IPS-18a (cell line): ENCODE results near the gene SLC35E2B.

Experiments used
- H3K27ac ChIP-seq: one replicate; pipeline ENCODE4 v1.5.1; 2013; ENCODE audit warnings: low read length
- H3K27me3 ChIP-seq: one replicate; pipeline ENCODE4 v1.6.1; 2013; ENCODE audit warnings: mild to moderate bottlenecking, low read length; ENCODE audit not compliant: control insufficient read depth, insufficient read depth
- H3K36me3 ChIP-seq: one replicate; pipeline ENCODE4 v1.6.1; 2013; ENCODE audit warnings: low read depth, low read length; ENCODE audit not compliant: control insufficient read depth
- H3K4me1 ChIP-seq: one replicate; pipeline ENCODE4 v1.6.1; 2013; ENCODE audit warnings: low read depth, low read length; ENCODE audit not compliant: control insufficient read depth
- H3K4me3 ChIP-seq: one replicate; pipeline ENCODE4 v1.5.1; 2013; ENCODE audit warnings: low read length
- H3K9ac ChIP-seq: one replicate; pipeline ENCODE4 v1.6.1; 2013; ENCODE audit warnings: mild to moderate bottlenecking, low read length, moderate library complexity
- H3K9me3 ChIP-seq: one replicate; pipeline ENCODE4 v1.6.1; 2013; ENCODE audit warnings: low read depth, low read length; ENCODE audit not compliant: control insufficient read depth

The SLC35E2B gene

DNA sequence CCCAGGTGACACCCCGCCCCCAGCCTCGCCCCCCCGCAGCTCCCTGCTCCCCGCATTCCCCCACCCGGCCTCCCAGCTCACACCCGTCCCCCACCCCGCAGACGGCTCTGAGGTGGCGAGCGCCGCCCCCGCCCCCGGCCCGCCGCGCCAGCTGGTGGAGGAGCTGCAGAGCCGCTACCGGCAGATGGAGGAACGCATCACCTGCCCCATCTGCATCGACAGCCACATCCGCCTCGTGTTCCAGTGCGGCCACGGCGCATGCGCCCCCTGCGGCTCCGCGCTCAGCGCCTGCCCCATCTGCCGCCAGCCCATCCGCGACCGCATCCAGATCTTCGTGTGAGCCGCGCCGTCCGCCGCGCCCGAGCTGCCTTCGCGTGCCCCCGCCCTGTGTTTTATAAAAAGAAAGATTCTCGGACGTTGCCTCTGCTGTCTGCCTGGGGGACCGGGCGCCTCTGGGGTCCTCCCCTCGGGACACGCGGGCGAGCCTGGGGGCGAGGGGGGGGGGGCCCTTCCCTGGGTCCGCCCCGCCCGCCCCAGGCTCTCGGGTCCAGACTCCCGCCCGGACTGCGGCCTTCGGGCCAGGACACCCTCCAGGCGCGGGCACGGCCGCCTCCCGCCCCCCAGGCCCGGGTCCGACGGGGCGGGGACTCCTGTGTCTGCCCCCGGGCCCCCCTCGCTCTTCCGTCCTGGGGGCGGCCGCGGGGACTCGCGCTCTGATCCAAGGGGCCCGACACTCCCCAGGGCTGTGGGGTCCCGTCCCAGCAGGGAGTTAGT lies 62.2 kb downstream of the SLC35E2B start:
- Histone ChIP-seq H3K4me1 (no peaks in the 10 kb centered on the region), H3K27ac (no peak overlapping the region), H3K4me3 (no peak overlapping the region), H3K9me3 (no peaks in the 10 kb centered on the region), H3K36me3 (no peaks in the 10 kb centered on the region), H3K27me3 (peaks cover 23% of the 10 kb centered on the region), H3K9ac (no peak overlapping the region)

DNA sequence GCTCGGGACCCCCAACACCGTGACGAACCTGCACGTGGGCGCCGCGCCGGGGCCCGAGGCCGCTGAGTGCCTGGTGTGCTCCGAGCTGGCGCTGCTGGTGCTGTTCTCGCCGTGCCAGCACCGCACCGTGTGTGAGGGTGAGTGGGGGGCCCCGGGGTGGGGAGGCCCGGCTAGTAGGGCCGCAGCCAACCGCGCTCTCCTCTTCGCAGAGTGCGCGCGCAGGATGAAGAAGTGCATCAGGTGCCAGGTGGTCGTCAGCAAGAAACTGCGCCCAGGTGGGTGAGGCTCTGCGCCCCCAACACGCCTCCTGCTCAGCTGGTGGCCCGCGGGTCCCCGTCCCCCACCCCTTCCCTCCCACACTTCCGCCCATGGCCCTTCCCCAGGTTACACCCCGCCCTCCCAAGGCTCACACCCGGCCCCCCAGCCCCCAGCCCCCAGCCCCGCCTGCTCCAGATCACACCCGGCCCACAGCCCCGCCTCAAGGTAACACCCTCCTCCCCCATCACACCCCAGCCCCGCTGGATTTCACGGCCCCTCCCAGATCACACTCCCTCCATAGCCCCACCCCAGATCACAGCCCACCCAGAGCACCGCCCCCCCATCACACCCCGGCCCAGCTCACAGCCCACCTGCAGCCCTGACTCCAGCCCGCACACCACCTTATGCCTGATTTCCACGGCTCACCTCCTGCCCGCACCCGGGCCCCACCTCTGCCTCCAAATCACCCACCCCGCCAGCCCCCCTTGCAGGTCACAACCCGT lies 63.0 kb downstream of the SLC35E2B start:
- Histone ChIP-seq H3K27me3 (peaks cover 23% of the 10 kb centered on the region), H3K4me3 (no peak overlapping the region), H3K9ac (no peak overlapping the region), H3K9me3 (no peaks in the 10 kb centered on the region), H3K27ac (no peak overlapping the region), H3K36me3 (no peaks in the 10 kb centered on the region), H3K4me1 (no peaks in the 10 kb centered on the region)

DNA sequence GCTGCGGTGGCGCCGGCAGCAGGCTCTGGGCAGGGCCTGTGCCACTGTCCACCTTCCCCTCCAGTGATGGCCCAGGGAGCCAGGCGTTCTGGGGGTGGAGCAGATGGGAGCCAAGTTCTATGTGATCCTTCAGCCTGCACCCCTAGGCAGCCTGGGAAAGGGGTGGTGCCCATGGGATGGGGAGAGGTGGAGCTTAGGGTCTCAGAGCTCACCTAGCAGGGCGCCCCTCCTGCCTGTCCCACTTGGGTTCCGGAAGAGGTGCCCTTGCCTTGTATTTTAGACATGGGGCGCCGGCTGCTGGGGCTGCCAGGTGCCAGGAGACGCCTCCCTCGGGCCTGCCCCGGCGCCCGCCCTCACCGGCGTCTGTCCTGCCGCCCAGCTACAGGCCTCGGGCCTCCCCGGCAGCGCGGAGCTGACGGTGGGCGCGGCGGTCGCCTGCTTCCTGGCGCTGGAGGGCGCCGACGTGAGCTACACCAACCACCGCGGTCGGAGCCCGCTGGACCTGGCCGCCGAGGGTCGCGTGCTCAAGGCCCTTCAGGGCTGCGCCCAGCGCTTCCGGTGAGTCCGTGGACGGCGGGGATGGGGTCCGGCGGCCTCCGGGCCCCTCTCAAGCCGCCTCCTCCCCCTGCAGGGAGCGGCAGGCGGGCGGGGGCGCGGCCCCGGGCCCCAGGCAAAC lies 63.7 kb downstream of the SLC35E2B start:
- H3K4me3 ChIP-seq, result no peak overlapping the region
- peaks cover 23% of the 10 kb centered on the region for H3K27me3 ChIP-seq
- no peaks in the 10 kb centered on the region for H3K4me1 ChIP-seq
- H3K9me3 ChIP-seq, result no peaks in the 10 kb centered on the region
- no peaks in the 10 kb centered on the region for H3K36me3 ChIP-seq
- H3K27ac ChIP-seq, result no peak overlapping the region
- H3K9ac ChIP-seq, result no peak overlapping the region

DNA sequence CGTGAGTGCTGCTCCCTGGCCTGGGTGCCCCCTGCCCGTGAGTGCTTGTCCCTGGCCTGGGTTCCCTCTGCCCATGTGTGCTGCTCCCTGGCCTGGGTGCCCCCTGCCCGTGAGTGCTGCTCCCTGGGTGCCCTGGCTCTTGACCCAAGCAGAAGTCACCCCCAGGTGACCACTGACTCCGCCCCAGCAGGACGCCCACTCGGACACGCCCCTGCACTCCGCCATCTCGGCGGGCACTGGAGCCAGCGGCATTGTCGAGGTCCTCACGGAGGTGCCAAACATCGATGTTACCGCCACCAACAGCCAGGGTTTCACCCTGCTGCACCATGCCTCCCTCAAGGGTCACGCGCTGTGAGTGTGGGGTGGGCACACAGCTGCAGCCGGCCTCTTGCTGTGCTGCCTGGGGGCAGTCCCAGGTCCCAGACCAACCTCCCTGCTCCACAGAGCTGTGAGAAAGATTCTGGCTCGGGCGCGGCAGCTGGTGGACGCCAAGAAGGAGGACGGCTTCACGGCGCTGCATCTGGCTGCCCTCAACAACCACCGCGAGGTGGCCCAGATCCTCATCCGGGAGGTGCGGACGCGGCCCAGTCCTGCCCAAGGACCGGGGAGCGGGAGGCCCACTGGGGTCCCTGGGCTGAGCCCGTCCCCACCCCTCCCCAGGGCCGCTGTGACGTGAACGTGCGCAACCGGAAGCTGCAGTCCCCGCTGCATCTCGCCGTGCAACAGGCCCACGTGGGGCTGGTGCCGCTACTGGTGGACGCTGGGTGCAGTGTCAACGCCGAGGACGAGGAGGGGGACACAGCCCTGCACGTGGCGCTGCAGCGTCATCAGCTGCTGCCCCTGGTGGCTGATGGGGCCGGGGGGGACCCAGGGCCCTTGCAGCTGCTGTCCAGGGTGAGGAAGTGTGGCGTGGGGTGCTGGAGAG lies 64.5 kb downstream of the SLC35E2B start:
- Histone ChIP-seq H3K27me3 (peaks cover 23% of the 10 kb centered on the region), H3K36me3 (no peaks in the 10 kb centered on the region), H3K9me3 (no peaks in the 10 kb centered on the region), H3K4me3 (no peak overlapping the region), H3K9ac (no peak overlapping the region), H3K4me1 (no peaks in the 10 kb centered on the region), H3K27ac (no peak overlapping the region)

DNA sequence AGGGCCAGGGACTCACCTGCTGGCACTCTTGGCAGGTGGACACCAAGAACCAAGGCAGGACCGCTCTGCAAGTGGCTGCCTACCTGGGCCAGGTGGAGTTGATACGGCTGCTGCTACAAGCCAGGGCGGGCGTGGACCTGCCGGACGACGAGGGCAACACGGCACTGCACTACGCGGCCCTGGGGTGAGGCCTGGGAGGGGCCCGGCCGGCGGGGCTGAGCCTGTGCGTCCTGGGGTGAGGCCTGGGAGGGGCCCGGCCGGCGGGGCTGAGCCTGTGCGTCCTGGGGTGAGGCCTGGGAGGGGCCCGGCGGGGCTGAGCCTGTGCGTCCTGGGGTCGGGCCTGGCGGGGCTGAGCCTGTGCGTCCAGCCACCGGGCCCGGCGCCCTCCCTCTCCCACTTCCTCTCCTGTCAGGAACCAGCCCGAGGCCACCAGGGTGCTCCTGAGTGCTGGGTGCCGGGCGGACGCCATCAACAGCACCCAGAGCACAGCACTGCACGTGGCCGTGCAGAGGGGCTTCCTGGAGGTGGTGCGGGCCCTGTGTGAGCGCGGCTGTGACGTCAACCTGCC lies 65.2 kb downstream of the SLC35E2B start:
- Histone ChIP-seq H3K36me3 (no peaks in the 10 kb centered on the region), H3K27me3 (peaks cover 22% of the 10 kb centered on the region), H3K4me3 (no peak overlapping the region), H3K9ac (no peak overlapping the region), H3K27ac (no peak overlapping the region), H3K4me1 (no peaks in the 10 kb centered on the region), H3K9me3 (no peaks in the 10 kb centered on the region)

DNA sequence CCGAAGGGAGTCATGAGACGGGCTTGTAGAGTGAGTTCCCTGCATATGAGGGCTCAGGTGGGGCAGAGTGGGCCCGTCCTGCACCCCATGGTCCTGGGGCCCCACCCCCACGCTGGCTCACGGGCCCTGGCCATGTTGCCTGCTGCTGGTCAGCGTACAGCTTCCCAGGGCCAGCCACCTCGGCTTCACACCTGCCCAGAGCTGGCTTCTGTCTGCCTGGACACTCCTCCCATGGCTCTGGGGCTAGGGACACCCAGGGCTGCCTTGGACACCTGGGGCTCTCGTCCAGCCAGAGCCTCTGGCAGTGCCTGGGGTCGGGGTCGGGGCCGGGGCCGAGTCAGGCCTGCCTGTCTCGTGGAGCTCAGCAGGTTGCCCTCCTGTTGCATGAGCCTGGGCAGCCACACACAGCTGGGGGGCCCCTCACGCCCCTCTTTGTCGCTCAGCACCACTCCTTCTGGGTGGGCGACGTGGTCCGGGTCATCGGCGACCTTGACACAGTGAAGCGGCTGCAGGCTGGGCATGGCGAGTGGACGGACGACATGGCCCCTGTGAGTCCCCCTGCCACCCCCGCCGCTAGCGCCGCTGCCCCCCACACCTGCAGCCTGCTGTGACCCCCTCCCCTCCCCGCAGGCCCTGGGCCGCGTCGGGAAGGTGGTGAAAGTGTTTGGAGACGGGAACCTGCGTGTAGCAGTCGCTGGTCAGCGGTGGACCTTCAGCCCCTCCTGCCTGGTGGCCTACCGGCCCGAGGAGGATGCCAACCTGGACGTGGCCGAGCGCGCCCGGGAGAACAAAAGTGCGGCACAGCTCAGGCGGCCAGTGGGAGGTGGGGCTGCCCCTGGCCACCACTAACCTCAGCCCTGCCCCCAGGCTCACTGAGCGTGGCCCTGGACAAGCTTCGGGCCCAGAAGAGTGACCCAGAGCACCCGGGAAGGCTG lies 66.1 kb downstream of the SLC35E2B start:
- no peaks in the 10 kb centered on the region for H3K4me1 ChIP-seq
- no peak overlapping the region for H3K27ac ChIP-seq
- H3K36me3 ChIP-seq, result no peaks in the 10 kb centered on the region
- H3K9me3 ChIP-seq, result no peaks in the 10 kb centered on the region
- no peak overlapping the region for H3K4me3 ChIP-seq
- peaks cover 13% of the 10 kb centered on the region for H3K27me3 ChIP-seq
- no peak overlapping the region for H3K9ac ChIP-seq

DNA sequence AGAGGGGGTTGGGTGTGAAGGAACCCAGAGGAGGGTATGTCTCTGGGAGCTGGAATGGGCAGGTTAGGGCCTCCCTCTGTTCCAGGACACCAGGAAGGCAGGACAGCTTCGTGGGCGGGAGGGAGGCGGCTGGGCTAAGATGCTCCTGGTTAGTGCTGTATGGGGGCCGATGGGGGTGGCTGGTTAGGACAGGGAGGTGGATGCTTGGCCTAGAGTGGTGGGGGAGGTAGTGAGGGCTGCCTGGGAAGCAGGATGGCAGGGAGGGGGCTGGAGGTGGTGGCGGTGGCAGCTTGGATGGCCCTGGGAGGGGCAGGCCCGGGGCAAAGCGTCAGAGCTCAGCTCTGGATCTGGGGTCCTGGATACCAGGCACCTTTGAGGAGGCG lies 66.8 kb downstream of the SLC35E2B start:
- Histone ChIP-seq H3K9ac (no peak overlapping the region), H3K36me3 (no peaks in the 10 kb centered on the region), H3K27ac (no peak overlapping the region), H3K9me3 (no peaks in the 10 kb centered on the region), H3K27me3 (peaks cover 7% of the 10 kb centered on the region), H3K4me1 (no peaks in the 10 kb centered on the region), H3K4me3 (no peak overlapping the region)

DNA sequence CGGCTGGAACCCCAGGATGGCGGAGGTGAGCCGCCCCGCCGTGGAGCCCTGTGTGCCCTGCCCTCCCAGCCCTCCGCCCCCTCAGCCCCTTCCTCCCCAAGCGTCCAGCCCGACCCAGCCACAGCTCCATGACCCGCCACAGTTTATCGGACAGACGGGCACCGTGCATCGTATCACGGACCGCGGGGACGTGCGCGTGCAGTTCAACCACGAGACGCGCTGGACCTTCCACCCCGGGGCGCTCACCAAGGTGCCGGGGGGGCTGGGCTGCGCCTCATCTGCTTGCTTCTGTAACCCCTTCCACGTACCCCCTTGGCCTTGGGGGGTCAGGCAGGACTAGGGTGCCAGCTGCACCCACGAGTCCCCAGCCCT lies 67.2 kb downstream of the SLC35E2B start:
- no peaks in the 10 kb centered on the region for H3K36me3 ChIP-seq
- no peaks in the 10 kb centered on the region for H3K4me1 ChIP-seq
- peaks cover 3% of the 10 kb centered on the region for H3K27me3 ChIP-seq
- no peak overlapping the region for H3K9ac ChIP-seq
- H3K9me3 ChIP-seq, result no peaks in the 10 kb centered on the region
- H3K27ac ChIP-seq, result no peak overlapping the region
- H3K4me3 ChIP-seq, result no peak overlapping the region

DNA sequence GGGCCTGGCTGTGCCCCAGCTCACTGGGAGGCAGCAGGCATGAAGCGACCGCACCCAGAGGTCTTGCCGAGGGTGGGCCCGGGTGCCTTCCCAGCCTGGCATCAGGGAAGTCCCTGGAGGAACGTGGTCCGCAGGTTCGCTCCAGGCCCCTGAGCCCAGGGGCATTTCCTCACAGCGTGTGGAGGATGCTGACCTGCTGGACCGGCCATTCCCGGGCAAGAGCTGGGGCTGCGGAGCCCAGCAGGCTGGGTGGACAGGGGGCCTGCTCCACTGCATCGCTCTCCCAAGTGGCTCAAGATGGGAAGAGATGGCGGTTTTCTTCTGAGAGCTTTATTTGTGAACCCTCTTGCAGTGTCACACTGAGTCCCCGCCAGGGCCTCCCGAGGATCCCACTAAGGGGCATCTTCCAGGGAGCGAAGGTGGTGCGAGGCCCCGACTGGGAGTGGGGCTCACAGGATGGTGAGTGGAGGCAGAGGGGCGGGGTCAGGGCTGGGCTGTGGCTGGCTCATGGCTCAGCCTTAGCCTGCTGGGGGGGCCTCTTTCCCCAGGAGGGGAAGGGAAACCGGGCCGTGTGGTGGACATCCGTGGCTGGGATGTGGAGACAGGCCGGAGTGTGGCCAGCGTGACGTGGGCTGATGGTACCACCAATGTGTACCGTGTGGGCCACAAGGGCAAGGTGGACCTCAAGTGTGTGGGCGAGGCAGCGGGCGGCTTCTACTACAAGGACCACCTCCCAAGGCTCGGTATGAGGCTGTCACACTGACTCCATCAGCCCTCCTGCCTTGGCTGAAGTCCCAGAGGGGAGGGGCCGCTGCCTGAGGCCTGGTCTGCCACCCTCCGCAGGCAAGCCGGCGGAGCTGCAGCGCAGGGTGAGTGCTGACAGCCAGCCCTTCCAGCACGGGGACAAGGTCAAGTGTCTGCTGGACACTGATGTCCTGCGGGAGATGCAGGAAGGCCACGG lies 67.9 kb downstream of the SLC35E2B start:
- no peaks in the 10 kb centered on the region for H3K4me1 ChIP-seq

More for the DNA sequence above, 67.9 kb downstream of the SLC35E2B start:
- Histone ChIP-seq H3K36me3 (no peaks in the 10 kb centered on the region), H3K9ac (no peak overlapping the region), H3K4me3 (no peak overlapping the region), H3K27me3 (no peaks in the 10 kb centered on the region), H3K9me3 (no peaks in the 10 kb centered on the region), H3K27ac (no peak overlapping the region)
